ENCODE measurements around the gene POTEG. TPM values are rescaled to one million over a fixed set of nuclear protein-coding genes. Genes with fewer than 3 reads are reported as not detected.
"Not testable (repeated sequence)": the region's sequence is repeated elsewhere in the genome, so short reads cannot be mapped to it uniquely, and the experiment has no call there.

POTEG gene
- total and polyA plus RNA-seq, 3 experiments from 2014 or later = not detected

GRCh38 chr14:19435852-19436251, 1.7 kb upstream of the POTEG start:
- H3K4me3 ChIP-seq (ENCODE audit: low read length); H3K27me3 Mint-ChIP-seq; POLR2A ChIA-PET; H3K36me3 ChIP-seq (ENCODE audit: insufficient read depth, low read length); H3K9me3 Mint-ChIP-seq; CTCF ChIA-PET; H3K4me1 ChIP-seq (ENCODE audit: insufficient read depth, low read length); H3K9me3 ChIP-seq (ENCODE audit: low read length); H3K36me3 Mint-ChIP-seq; H3K27ac ChIP-seq (ENCODE audit: low read depth, low read length); H3K4me1 Mint-ChIP-seq; H3K4me3 Mint-ChIP-seq; H3K27me3 ChIP-seq (ENCODE audit: insufficient read depth, low read length, poor library complexity, severe bottlenecking); DNase-seq; H3K27ac Mint-ChIP-seq: not testable (repeated sequence)

GRCh38 chr14:19434891-19435290, 750 bp upstream of the POTEG start:
- H3K4me1 ChIP-seq (ENCODE audit: insufficient read depth, low read length); H3K4me3 Mint-ChIP-seq; H3K27me3 ChIP-seq (ENCODE audit: insufficient read depth, low read length, poor library complexity, severe bottlenecking); CTCF ChIA-PET; H3K36me3 ChIP-seq (ENCODE audit: insufficient read depth, low read length); H3K36me3 Mint-ChIP-seq; H3K27ac Mint-ChIP-seq; H3K4me1 Mint-ChIP-seq; H3K4me3 ChIP-seq (ENCODE audit: low read length); H3K9me3 Mint-ChIP-seq; H3K27me3 Mint-ChIP-seq; POLR2A ChIA-PET; H3K27ac ChIP-seq (ENCODE audit: low read depth, low read length); H3K9me3 ChIP-seq (ENCODE audit: low read length): not testable (repeated sequence)
- DNase-seq = peak in 1 of 5 donors; percentile 29

- H3K4me1 Mint-ChIP-seq; H3K27ac Mint-ChIP-seq; H3K27me3 Mint-ChIP-seq; H3K36me3 Mint-ChIP-seq; H3K4me3 Mint-ChIP-seq; POLR2A ChIA-PET; H3K27ac ChIP-seq (ENCODE audit: low read depth, low read length); CTCF ChIA-PET; H3K9me3 Mint-ChIP-seq; H3K36me3 ChIP-seq (ENCODE audit: insufficient read depth, low read length); H3K4me3 ChIP-seq (ENCODE audit: low read length); H3K9me3 ChIP-seq (ENCODE audit: low read length); H3K27me3 ChIP-seq (ENCODE audit: insufficient read depth, low read length, poor library complexity, severe bottlenecking); DNase-seq; H3K4me1 ChIP-seq (ENCODE audit: insufficient read depth, low read length): not testable (repeated sequence)
Measured at GRCh38 chr14:19433765-19434164, 376 bp downstream of the POTEG start.

DNA sequence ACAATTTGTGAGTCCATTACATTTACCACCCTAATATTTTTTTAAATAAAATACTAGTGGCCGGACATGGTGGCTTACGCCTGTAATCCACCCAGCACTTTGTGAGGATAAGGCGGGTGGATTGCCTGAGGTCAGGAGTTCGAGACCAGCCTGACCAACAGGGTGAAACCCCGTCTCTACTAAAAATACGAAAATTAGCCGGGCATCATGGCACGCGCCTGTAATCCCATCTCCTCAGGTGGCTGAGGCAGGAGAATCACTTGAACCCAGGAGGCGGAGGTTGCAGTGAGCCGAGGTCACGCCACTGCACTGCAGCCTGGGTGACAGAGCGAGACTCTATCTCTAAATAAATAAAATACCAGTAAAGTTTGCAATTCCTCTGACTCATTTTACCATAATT, 25.6 kb downstream of the POTEG start:
- H3K27me3 ChIP-seq (ENCODE audit: insufficient read depth, low read length, poor library complexity, severe bottlenecking); H3K9me3 ChIP-seq (ENCODE audit: low read length); H3K27ac Mint-ChIP-seq; H3K36me3 Mint-ChIP-seq; H3K4me3 ChIP-seq (ENCODE audit: low read length); DNase-seq; H3K27me3 Mint-ChIP-seq; H3K4me1 Mint-ChIP-seq; H3K9me3 Mint-ChIP-seq; POLR2A ChIA-PET; H3K36me3 ChIP-seq (ENCODE audit: insufficient read depth, low read length); H3K4me3 Mint-ChIP-seq; CTCF ChIA-PET; H3K27ac ChIP-seq (ENCODE audit: low read depth, low read length); H3K4me1 ChIP-seq (ENCODE audit: insufficient read depth, low read length): not testable (repeated sequence)

GRCh38 chr14:19402097-19402496, 32.0 kb downstream of the POTEG start:
- H3K27ac Mint-ChIP-seq; H3K36me3 Mint-ChIP-seq; CTCF ChIA-PET; H3K27ac ChIP-seq (ENCODE audit: low read depth, low read length); H3K27me3 ChIP-seq (ENCODE audit: insufficient read depth, low read length, poor library complexity, severe bottlenecking); H3K4me3 Mint-ChIP-seq; H3K9me3 ChIP-seq (ENCODE audit: low read length); DNase-seq; H3K9me3 Mint-ChIP-seq; H3K4me1 ChIP-seq (ENCODE audit: insufficient read depth, low read length); H3K4me3 ChIP-seq (ENCODE audit: low read length); H3K36me3 ChIP-seq (ENCODE audit: insufficient read depth, low read length); H3K4me1 Mint-ChIP-seq; POLR2A ChIA-PET; H3K27me3 Mint-ChIP-seq: not testable (repeated sequence)

GRCh38 chr14:19394727-19395126, 39.4 kb downstream of the POTEG start:
- H3K4me3 ChIP-seq (ENCODE audit: low read length); H3K36me3 Mint-ChIP-seq; H3K4me1 Mint-ChIP-seq; H3K9me3 Mint-ChIP-seq; H3K9me3 ChIP-seq (ENCODE audit: low read length); H3K27me3 Mint-ChIP-seq; POLR2A ChIA-PET; CTCF ChIA-PET; DNase-seq; H3K36me3 ChIP-seq (ENCODE audit: insufficient read depth, low read length); H3K27ac Mint-ChIP-seq; H3K27ac ChIP-seq (ENCODE audit: low read depth, low read length); H3K4me3 Mint-ChIP-seq; H3K4me1 ChIP-seq (ENCODE audit: insufficient read depth, low read length); H3K27me3 ChIP-seq (ENCODE audit: insufficient read depth, low read length, poor library complexity, severe bottlenecking): not testable (repeated sequence)

DNA sequence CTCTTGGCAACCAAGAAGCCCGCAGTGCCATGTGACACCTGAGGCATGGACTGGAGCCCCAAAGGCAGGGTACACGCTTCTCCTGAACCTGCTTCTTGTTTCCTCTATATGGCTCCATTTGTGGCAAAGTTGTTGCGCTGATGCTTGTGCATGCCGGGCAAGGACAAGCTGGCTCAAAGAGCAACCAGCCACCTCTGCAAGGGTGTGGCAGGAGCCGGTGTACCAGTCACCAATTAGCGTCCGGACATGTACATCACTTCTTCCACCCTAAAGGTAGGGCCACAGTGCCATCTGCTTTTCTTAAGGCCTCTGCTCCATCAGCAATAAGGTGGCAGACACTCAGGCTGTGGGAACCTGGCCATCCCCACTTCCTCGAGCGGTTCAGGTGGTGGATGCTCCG, 43.9 kb downstream of the POTEG start:
- H3K36me3 Mint-ChIP-seq; H3K9me3 ChIP-seq (ENCODE audit: low read length); H3K4me1 ChIP-seq (ENCODE audit: insufficient read depth, low read length); CTCF ChIA-PET; DNase-seq; H3K4me1 Mint-ChIP-seq; H3K27me3 ChIP-seq (ENCODE audit: insufficient read depth, low read length, poor library complexity, severe bottlenecking); H3K9me3 Mint-ChIP-seq; H3K27ac ChIP-seq (ENCODE audit: low read depth, low read length); H3K4me3 Mint-ChIP-seq; H3K27ac Mint-ChIP-seq; H3K27me3 Mint-ChIP-seq; H3K36me3 ChIP-seq (ENCODE audit: insufficient read depth, low read length); H3K4me3 ChIP-seq (ENCODE audit: low read length); POLR2A ChIA-PET: not testable (repeated sequence)

GRCh38 chr14:19388741-19389140, 45.4 kb downstream of the POTEG start:
- H3K27me3 Mint-ChIP-seq; H3K4me1 Mint-ChIP-seq; H3K9me3 ChIP-seq (ENCODE audit: low read length); H3K27ac Mint-ChIP-seq; H3K9me3 Mint-ChIP-seq; POLR2A ChIA-PET; H3K27me3 ChIP-seq (ENCODE audit: insufficient read depth, low read length, poor library complexity, severe bottlenecking); H3K4me1 ChIP-seq (ENCODE audit: insufficient read depth, low read length); H3K36me3 Mint-ChIP-seq; H3K27ac ChIP-seq (ENCODE audit: low read depth, low read length); CTCF ChIA-PET; H3K4me3 Mint-ChIP-seq; H3K4me3 ChIP-seq (ENCODE audit: low read length); H3K36me3 ChIP-seq (ENCODE audit: insufficient read depth, low read length): not testable (repeated sequence)
- DNase-seq = peak in 1 of 5 donors; percentile 41

- H3K36me3 ChIP-seq (ENCODE audit: insufficient read depth, low read length); H3K4me1 ChIP-seq (ENCODE audit: insufficient read depth, low read length); H3K27ac Mint-ChIP-seq; CTCF ChIA-PET; H3K27me3 Mint-ChIP-seq; DNase-seq; H3K36me3 Mint-ChIP-seq; H3K27ac ChIP-seq (ENCODE audit: low read depth, low read length); H3K9me3 ChIP-seq (ENCODE audit: low read length); H3K4me1 Mint-ChIP-seq; H3K27me3 ChIP-seq (ENCODE audit: insufficient read depth, low read length, poor library complexity, severe bottlenecking); H3K4me3 Mint-ChIP-seq; POLR2A ChIA-PET; H3K9me3 Mint-ChIP-seq; H3K4me3 ChIP-seq (ENCODE audit: low read length): not testable (repeated sequence)
Measured at GRCh38 chr14:19386996-19387395, 47.1 kb downstream of the POTEG start.

All from CD8-positive, alpha-beta memory T cell (primary cell).